Activated CD4-positive, alpha-beta T cell treated with anti-CD3 and anti-CD28 coated beads, Interleukin-2, amount 50 U/mL, for 48 hours (primary cell): ENCODE measurements around the gene OR2AT4.
"Not testable (repeated sequence)": the region's sequence is repeated elsewhere in the genome, so short reads cannot be mapped to it uniquely, and the experiment has no call there.

Experiments
- DNase-seq, 2 experiments: peaks; one replicate each; pipeline ENCODE4 v3.0.0-alpha.2; 2020

OR2AT4 gene

GRCh38 chr11:75063741-75064314 lies 32.8 kb downstream of the OR2AT4 start:
- no peak for DNase-seq

DNA sequence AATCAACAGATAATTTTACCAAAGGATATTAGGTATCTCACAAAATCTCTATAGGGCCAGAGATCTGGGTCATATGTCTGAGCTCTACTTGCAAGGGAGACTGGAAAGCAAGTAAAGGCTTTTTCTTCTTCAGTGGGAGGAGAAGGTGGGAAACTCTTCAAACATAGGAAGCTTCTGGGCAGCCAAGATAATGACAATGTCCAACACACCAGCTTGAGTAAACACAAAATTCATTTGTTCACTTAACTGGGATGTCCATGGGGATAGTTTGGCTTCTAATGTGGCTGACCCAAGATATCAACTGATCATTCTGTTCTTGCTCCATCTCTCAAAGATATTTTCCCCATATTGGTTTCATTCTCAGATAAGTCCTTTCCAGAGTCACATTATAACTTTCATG lies 37.4 kb downstream of the OR2AT4 start:
- DNase-seq: no peak

- no peak for DNase-seq
These were observed 39.9 kb downstream of the OR2AT4 start for GRCh38 chr11:75056814-75057213.

DNA sequence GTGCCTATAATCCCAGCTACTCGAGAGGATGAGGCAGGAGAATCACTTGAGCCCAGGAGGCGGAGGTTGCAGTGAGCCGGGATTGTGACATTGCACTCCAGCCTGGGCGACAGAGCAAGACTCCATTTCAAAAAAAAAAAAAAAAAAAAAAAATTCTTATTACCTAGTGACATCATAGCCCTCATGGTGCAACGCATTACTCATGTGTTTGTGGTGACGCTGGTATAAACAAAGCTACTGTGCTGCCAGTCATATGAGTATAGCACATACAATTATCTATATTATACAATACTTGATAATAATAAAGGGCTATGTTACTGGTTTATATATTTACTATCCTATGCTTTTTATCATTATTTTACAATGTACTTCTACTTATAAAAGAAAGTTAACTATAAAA lies 41.2 kb downstream of the OR2AT4 start:
- no peak for DNase-seq

- no peak for DNase-seq
These were observed 44.2 kb downstream of the OR2AT4 start for GRCh38 chr11:75052457-75052856.

GRCh38 chr11:75051043-75051442 lies 45.6 kb downstream of the OR2AT4 start:
- DNase-seq: no peak

GRCh38 chr11:75050516-75050915 lies 46.2 kb downstream of the OR2AT4 start:
- no peak for DNase-seq

DNA sequence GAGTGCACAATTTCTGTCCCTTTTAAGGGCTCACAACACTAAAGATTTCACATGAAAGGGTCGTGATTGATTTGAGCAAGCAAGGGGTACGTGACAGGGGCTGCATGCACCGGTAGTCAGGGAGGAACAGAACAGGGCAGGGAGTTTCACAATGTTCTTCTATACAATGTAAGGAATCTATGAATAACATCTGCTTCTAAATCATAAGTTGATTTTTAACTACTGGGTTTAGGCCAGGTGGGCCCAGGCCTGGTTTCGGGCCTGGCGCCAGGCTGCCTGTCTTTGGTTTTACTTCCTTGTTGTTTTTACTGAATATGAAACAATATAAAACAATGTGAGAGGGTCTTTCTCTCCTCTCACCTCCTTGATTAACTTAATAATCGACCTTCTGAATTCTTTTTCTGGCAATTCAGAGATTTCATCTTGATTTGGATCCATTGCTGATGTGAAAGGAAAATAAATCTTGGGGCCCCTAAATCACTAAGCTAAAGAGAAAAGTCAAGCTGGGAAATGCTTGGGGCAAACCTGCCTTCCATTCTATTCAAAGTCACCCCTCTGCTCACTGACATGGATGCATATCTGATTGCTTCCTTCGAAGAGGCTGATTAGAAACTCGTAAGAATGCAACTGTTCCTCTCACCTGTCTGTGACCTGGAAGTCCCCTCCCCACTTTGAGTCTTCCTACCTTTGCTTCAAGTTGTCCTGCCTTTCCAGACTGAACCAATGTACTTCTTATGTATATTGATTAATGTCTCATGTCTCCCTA lies 47.0 kb downstream of the OR2AT4 start:
- DNase-seq: not testable (repeated sequence)

DNA sequence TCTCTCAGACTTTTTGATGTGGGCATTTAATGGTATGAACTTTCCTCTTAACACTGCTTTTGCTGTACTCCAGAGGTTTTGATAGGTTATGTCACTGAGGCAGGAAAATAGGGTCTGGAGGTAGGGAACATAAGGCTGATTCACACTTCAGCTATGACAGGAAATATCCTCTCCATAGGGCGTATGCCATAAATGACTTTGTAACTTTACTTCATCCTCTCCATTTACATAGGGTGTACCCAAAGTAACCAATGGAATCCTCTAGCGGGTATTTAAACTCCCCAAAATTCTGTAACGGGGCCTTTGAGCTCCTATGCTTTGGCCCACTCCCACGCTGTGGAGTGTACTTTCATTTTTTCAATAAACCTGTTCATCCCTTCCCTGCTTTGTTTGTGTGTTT lies 49.5 kb downstream of the OR2AT4 start:
- no peak for DNase-seq

DNA sequence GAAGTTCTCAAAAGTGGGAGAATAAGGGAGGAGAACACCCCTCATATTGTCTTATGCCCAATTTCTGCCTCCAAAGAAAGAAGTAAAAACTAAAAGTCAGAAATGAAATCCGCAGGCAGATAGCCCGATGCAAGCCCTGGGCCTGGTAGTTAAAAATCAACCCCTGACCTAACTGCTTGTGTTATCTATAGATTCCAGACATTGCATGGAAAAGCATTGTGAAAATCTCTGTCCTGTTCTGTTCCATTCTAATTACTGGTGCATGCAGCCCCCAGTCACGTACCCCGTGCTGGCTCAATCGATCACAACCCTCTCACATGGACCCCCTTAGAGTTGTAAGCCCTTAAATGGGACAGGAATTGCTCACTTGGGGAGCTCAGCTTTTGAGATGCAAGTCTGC lies 50.0 kb downstream of the OR2AT4 start:
- DNase-seq: not testable (repeated sequence)

GRCh38 chr11:75044381-75045170 lies 52.1 kb downstream of the OR2AT4 start:
- DNase-seq: not testable (repeated sequence)

DNA sequence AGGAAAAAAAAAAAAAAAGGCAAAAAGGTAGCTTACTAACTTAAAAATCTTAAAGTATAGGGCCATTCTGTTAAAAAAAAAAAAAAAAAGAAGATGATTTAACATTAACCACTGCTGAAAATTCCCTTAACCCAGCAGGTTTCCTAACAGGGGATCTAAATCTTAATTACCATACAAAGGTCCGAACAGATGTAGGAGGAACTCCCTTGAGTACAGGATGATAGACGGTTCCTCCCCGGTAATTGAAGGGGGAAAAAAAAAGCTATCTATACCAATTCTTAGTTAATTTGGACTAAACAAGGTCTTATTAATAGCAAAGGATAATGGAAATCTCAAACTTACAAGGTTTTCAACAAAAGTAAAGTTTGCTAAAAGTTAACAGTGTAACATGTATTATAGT lies 54.9 kb downstream of the OR2AT4 start:
- DNase-seq: not testable (repeated sequence)

DNA sequence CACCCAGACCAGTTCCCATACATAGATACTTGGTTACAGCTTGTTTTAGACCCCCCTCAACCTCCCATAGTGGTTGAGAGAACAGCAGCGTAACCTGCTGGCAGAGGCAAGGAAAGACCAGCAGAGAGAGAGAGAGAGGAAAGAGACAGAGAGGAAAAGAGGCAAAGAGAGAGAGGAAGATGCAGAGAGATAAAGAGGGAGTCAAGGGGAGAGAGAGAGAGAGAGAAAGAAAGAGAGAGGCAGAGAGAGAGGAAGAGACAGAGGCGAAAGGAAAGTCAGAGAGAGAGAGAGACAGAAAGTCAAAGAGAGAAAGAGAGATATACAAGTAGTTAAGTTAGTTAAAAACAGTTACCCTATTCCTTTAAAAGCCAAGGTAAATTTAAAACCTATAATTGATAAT lies 55.4 kb downstream of the OR2AT4 start:
- no peak for DNase-seq

DNA sequence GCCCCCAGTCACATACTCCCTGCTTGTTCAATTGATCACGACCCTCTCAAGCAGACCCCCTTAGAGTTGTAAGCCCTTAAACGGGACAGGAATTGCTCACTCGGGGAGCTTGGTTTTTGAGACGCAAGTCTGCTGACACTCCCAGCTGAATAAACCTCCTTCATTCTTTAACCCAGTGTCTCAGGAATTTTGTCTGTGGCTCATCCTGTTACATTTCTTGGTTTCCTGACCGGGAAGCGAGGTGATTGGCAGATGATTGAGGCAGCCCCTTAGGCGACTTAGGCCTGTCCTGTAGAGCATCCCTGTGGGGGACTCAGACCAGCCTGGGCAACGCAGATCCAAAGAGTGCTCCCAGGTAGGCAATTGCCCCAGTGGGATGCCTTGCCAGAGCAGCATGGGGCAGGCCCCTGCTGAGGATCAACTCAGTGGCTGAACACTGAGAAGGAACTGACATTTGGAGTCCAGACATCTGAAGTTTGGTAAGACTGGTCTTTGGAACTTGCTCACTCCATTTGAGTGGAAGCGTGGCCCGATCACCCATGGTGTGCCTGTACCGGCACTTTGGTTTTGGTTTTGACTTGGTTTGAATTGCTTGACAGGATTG lies 56.4 kb downstream of the OR2AT4 start:
- DNase-seq: no peak

DNA sequence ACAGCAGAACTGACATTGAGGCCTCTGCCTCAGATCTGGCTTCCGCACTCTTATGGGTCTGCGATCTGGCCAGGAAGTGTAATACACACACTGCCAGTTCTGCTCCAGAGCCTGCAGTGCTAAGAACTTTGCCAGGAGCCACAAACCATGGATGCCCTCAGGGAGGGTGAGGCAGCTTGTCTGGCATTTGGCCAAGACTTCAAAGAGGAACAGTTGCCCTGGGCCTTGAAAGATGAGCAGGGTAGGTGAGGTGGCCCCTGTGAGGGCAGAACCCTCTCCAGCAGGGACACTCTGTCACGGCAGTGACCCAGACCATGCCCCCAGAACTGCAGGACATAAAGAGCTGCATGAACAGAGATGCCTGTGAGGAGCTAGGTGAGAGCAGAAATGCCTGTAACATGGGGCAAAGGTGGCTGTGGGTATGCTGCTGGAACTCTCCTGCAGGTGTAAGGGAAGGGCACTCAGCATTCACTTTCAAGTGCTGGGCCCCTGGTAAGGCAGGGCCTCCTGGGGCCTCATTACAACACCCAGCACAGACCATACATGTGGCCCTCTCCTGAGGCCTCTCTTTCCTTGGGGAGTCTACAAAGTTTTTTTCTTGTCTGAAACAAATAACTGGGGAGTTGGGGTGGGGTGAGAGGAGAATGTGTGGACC lies 60.6 kb downstream of the OR2AT4 start:
- no peak for DNase-seq

DNA sequence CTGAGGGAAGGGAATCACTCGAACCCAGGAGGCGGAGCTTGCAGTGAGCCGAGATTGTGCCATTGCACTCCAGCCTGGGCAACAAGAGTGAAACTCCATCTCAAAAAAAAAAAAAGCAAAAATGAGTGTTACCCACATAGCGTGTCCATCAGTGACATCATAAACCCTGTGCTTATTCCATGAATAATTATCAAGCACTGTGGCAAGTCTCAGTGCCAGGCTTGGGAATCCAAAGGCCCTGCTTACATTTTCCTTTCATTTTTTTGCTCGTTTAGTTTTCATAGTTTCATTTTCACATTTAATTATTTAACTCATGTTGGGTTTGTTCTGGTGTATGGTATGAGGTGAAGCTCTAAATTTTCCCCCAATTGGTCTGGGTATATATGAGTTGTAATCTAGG lies 61.4 kb downstream of the OR2AT4 start:
- no peak for DNase-seq

- no peak for DNase-seq
These were observed 62.8 kb downstream of the OR2AT4 start for GRCh38 chr11:75033916-75034315.

- DNase-seq: no peak
These were observed 64.1 kb downstream of the OR2AT4 start for GRCh38 chr11:75032550-75032935.

DNA sequence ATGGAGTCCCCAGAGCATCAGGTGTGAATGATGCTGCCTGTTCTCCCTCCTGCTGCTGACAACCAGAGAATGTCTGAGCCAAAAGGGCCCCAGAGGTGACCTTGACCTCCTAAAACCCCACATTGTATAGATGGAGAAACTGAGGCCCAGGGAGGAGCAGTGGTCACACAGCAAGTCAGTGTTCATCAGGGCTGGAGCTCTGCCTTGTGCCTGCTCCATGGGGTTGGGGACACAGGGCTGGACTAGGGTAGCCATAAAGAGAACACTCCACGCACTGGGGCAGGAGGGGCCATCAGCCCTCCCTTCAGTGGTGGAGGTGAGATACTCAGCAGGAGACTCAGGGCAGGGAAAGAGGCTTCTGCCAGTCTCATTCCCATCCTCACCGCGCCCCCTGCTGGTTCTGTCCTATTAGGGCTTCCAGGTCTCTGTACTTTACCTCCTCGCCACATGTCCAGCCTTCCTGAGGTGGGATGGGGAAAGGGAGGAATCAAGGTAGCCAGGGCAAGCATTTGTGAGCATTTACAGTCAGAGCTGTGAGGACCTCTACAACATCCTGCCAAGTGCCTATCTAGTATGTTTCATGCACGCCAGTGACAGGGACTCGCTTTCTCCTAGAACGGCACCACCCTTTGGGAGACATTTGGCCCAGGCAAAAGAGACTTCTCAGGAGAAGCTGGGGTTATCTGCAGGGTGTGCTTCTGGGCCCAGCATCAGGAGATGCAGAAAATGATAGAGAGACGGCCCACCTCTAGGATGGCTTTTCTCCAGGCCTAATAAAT lies 64.7 kb downstream of the OR2AT4 start:
- DNase-seq: peak; percentile 79 to 84
